ENCODE results near the gene SLC25A34. TPM values are rescaled to one million over a fixed set of nuclear protein-coding genes. Genes with fewer than 3 reads are reported as not detected.

Gene SLC25A34
- total RNA-seq, 4 donors from 2014 or later = 12.9 to 73.3 (median 36.2) TPM

GRCh38 chr1:15708486-15709137, 27.4 kb upstream of the SLC25A34 start:
- 82 to 88% methylated on average over 10 to 15 of the region's 15 CpGs for WGBS, 2 donors (ENCODE audit: low coverage in 1 of 2)
- Histone ChIP-seq H3K4me1 (peaks cover 3 to 25% (median 10%) of the 10 kb centered on the region in 4 donors), H3K27me3 (no peaks in the 10 kb centered on the region), H3K9me3 (no peaks in the 10 kb centered on the region), H3K4me3 (no peak overlapping the region), H3K36me3 (no peaks in the 10 kb centered on the region), H3K27ac (no peak overlapping the region)
- TF ChIP-seq EP300 (IDR thresholded peaks at IDR 0.05; ENCODE audit: low read depth) = no peak
- no peak for TF ChIP-seq POLR2AphosphoS5 (IDR thresholded peaks at IDR 0.05)
- TF ChIP-seq POLR2A (IDR thresholded peaks at IDR 0.05) = no peak
- intact Hi-C loops (cut with DNase I; ENCODE audit: low total_unique reads) = no loop called here
- in situ Hi-C loops (cut with MboI; ENCODE audit: low pct_ligation_motif_present in 1 of 4, low pct_unique_long_range_greater_than_20kb in 1 of 4, low sequenced_read_pairs in 3 of 4) = no loop called here
- DNase-seq = no peak

GRCh38 chr1:15709226-15709625, 26.8 kb upstream of the SLC25A34 start:
- DNase-seq = no peak
- no peak overlapping the region for H3K4me3 ChIP-seq
- TF ChIP-seq EP300 (IDR thresholded peaks at IDR 0.05; ENCODE audit: low read depth) (no peak), POLR2A (IDR thresholded peaks at IDR 0.05) (no peak), CTCF (IDR thresholded peaks at IDR 0.05) (no peak), POLR2AphosphoS5 (IDR thresholded peaks at IDR 0.05) (no peak)
- no peaks in the 10 kb centered on the region for H3K9me3 ChIP-seq
- in situ Hi-C loops (cut with MboI; ENCODE audit: low pct_ligation_motif_present in 1 of 4, low pct_unique_long_range_greater_than_20kb in 1 of 4, low sequenced_read_pairs in 3 of 4) (no loop called here), intact Hi-C loops (cut with DNase I; ENCODE audit: low total_unique reads) (no loop called here)
- no peak overlapping the region for H3K27ac ChIP-seq
- 92 to 100% methylated on average over 1 to 4 of the region's 4 CpGs for WGBS, 2 donors (ENCODE audit: low coverage in 1 of 2)
- H3K36me3 ChIP-seq = no peaks in the 10 kb centered on the region
- peaks cover 3 to 25% (median 4%) of the 10 kb centered on the region in 4 donors for H3K4me1 ChIP-seq
- H3K27me3 ChIP-seq = no peaks in the 10 kb centered on the region

GRCh38 chr1:15712168-15712567, 23.9 kb upstream of the SLC25A34 start:
- Histone ChIP-seq H3K9me3 (no peaks in the 10 kb centered on the region), H3K27ac (no peak overlapping the region), H3K36me3 (peaks cover 0 to 10% (median 1%) of the 10 kb centered on the region in 4 donors), H3K27me3 (no peaks in the 10 kb centered on the region), H3K4me3 (no peak overlapping the region), H3K4me1 (peaks cover 0 to 24% (median 8%) of the 10 kb centered on the region in 4 donors)
- 71% methylated on average over 2 to 4 of the region's 4 CpGs for WGBS, 2 donors (ENCODE audit: low coverage in 1 of 2)
- intact Hi-C loops (cut with DNase I; ENCODE audit: low total_unique reads) (no loop called here), in situ Hi-C loops (cut with MboI; ENCODE audit: low pct_ligation_motif_present in 1 of 4, low pct_unique_long_range_greater_than_20kb in 1 of 4, low sequenced_read_pairs in 3 of 4) (no loop called here)
- no peak for DNase-seq
- TF ChIP-seq POLR2AphosphoS5 (IDR thresholded peaks at IDR 0.05) (no peak), EP300 (IDR thresholded peaks at IDR 0.05; ENCODE audit: low read depth) (no peak), POLR2A (IDR thresholded peaks at IDR 0.05) (no peak), CTCF (IDR thresholded peaks at IDR 0.05) (no peak)

GRCh38 chr1:15714406-15715136, 21.5 kb upstream of the SLC25A34 start:
- intact Hi-C loops (cut with DNase I; ENCODE audit: low total_unique reads) (no loop called here), in situ Hi-C loops (cut with MboI; ENCODE audit: low pct_ligation_motif_present in 1 of 4, low pct_unique_long_range_greater_than_20kb in 1 of 4, low sequenced_read_pairs in 3 of 4) (no loop called here)
- H3K27ac ChIP-seq = peak overlapping the region; percentile 1 to 74 (median 5)
- peaks cover 0 to 27% (median 4%) of the 10 kb centered on the region in 4 donors for H3K36me3 ChIP-seq
- TF ChIP-seq POLR2A (IDR thresholded peaks at IDR 0.05) = no peak
- peak in 1 of 3 donors; percentile 19 for TF ChIP-seq POLR2AphosphoS5 (IDR thresholded peaks at IDR 0.05)
- no peak for TF ChIP-seq EP300 (IDR thresholded peaks at IDR 0.05; ENCODE audit: low read depth)
- TF ChIP-seq CTCF (IDR thresholded peaks at IDR 0.05) = no peak
- H3K27me3 ChIP-seq = no peaks in the 10 kb centered on the region
- H3K9me3 ChIP-seq = no peaks in the 10 kb centered on the region
- H3K4me1 ChIP-seq = peaks cover 0 to 23% (median 8%) of the 10 kb centered on the region in 4 donors
- DNase-seq = no peak
- H3K4me3 ChIP-seq = no peak overlapping the region
- 66% methylated on average over 3 of the region's 4 CpGs; no CpG with 5 or more reads in 1 of the 2 donors for WGBS, 2 donors (ENCODE audit: low coverage in 1 of 2)
